Neural progenitor cell (in vitro differentiated cells): ENCODE results near the gene RIMBP3C.
"Not testable (repeated sequence)": the region's sequence is repeated elsewhere in the genome, so short reads cannot be mapped to it uniquely, and the experiment has no call there.

Experiments used
- EZH2phosphoT487 ChIP-seq: fragments of 200-600 bp; sonication (generic); IDR thresholded peaks from 2 replicates; pipeline ENCODE4 v1.6.1; 2017; ENCODE audit warnings: antibody characterized with exemption
- TF ChIP-seq, protein P1 (sequence below): fragments of 200-600 bp; sonication (generic); IDR thresholded peaks from 2 replicates; pipeline ENCODE4 v1.5.1; 2017; ENCODE audit warnings: antibody characterized with exemption, mild to moderate bottlenecking

DNA sequence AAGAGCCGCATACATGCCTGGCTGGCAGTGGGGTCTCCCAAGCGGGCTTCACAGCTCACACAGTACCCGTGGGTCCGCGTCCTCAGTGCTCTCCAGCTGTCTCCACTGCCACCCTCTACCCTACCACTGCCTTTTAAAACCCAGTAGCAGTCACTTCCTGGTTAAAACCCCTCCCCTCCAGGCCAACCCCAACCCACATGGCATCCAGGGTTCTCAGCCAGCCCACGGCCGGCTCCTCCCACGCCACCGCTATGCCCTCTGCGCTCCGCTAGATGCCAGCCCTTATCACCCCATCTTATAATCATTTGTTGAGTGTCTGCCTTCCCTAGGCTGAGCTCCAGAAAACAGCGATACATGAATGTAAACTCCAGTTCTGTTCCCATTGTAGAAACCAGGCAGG, 37.1 kb downstream of the RIMBP3C start:
- TF ChIP-seq, protein P1, sequence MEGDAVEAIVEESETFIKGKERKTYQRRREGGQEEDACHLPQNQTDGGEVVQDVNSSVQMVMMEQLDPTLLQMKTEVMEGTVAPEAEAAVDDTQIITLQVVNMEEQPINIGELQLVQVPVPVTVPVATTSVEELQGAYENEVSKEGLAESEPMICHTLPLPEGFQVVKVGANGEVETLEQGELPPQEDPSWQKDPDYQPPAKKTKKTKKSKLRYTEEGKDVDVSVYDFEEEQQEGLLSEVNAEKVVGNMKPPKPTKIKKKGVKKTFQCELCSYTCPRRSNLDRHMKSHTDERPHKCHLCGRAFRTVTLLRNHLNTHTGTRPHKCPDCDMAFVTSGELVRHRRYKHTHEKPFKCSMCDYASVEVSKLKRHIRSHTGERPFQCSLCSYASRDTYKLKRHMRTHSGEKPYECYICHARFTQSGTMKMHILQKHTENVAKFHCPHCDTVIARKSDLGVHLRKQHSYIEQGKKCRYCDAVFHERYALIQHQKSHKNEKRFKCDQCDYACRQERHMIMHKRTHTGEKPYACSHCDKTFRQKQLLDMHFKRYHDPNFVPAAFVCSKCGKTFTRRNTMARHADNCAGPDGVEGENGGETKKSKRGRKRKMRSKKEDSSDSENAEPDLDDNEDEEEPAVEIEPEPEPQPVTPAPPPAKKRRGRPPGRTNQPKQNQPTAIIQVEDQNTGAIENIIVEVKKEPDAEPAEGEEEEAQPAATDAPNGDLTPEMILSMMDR: not testable (repeated sequence)
- not testable (repeated sequence) for TF ChIP-seq EZH2phosphoT487
